PC-3 (cell line): ENCODE data around the gene GIGYF2.

Experiments
- EZH2 ChIP-seq: fragments of 300-600 bp; sonication (generic); IDR thresholded peaks from one replicate; pipeline ENCODE4 v1.6.1; 2017; ENCODE audit warnings: antibody characterized with exemption, mild to moderate bottlenecking, low read length; ENCODE audit not compliant: unreplicated experiment
- TF ChIP-seq, protein P1 (sequence below): fragments of 300-600 bp; sonication (generic); conservative IDR thresholded peaks from 2 replicates; pipeline ENCODE4 v1.5.1; 2017; ENCODE audit warnings: antibody characterized with exemption, low read depth, mild to moderate bottlenecking, low read length

DNA sequence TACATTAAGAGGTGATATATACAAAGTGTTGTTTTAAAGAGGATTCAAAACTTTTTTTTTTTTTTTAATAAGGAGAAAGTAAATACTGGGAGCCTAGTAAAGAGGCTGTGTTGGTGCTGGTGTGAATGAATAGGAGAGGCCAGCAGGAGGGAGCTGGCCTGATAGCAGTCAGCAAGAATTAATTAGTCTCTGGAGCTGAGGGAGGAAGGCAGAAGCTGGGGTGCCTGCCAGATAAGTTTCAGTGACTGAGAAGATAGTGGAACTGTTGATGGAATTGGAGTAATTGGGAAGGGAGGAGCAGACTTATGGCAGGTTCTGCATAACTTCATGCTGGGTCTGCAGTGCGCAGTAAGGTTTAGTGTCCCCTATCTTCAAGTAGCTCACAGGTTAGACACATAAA is 136.7 kb downstream of the GIGYF2 start:
- TF ChIP-seq, protein P1, sequence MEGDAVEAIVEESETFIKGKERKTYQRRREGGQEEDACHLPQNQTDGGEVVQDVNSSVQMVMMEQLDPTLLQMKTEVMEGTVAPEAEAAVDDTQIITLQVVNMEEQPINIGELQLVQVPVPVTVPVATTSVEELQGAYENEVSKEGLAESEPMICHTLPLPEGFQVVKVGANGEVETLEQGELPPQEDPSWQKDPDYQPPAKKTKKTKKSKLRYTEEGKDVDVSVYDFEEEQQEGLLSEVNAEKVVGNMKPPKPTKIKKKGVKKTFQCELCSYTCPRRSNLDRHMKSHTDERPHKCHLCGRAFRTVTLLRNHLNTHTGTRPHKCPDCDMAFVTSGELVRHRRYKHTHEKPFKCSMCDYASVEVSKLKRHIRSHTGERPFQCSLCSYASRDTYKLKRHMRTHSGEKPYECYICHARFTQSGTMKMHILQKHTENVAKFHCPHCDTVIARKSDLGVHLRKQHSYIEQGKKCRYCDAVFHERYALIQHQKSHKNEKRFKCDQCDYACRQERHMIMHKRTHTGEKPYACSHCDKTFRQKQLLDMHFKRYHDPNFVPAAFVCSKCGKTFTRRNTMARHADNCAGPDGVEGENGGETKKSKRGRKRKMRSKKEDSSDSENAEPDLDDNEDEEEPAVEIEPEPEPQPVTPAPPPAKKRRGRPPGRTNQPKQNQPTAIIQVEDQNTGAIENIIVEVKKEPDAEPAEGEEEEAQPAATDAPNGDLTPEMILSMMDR, result no peak
- no peak for TF ChIP-seq EZH2
